NCI-H2196 (cell line): ENCODE data around the gene GTF2IRD1.
A peak's percentile ranks its signal among the peaks of the same experiment; 100 is the strongest.
"Not testable (repeated sequence)": the region's sequence is repeated elsewhere in the genome, so short reads cannot be mapped to it uniquely, and the experiment has no call there.

ENCODE experiments used
- DNase-seq: peaks from one replicate; lab custom pipeline; 2025; ENCODE audit not compliant: unreplicated experiment; lab: John Stamatoyannopoulos, UW

GTF2IRD1 gene

GRCh38 chr7:74430961-74431466 is 22.7 kb upstream of the GTF2IRD1 start:
- no peak for DNase-seq

- DNase-seq, result not testable (repeated sequence)
Measured at GRCh38 chr7:74437291-74437571, 16.5 kb upstream of the GTF2IRD1 start.

- no peak for DNase-seq
Measured at GRCh38 chr7:74438327-74438726, 15.4 kb upstream of the GTF2IRD1 start.

GRCh38 chr7:74439541-74439940 is 14.2 kb upstream of the GTF2IRD1 start:
- no peak for DNase-seq

- not testable (repeated sequence) for DNase-seq
Measured at GRCh38 chr7:74440143-74440542, 13.6 kb upstream of the GTF2IRD1 start.

- DNase-seq, result no peak
Measured at GRCh38 chr7:74441801-74442200, 11.9 kb upstream of the GTF2IRD1 start.

- DNase-seq, result no peak
Measured at GRCh38 chr7:74443543-74444247, 10.0 kb upstream of the GTF2IRD1 start.

- DNase-seq, result no peak
Measured at GRCh38 chr7:74449144-74449543, 4.6 kb upstream of the GTF2IRD1 start.

GRCh38 chr7:74449809-74450397 is 3.8 kb upstream of the GTF2IRD1 start:
- peak; percentile 76 for DNase-seq

- DNase-seq, result peak; percentile 25
Measured at GRCh38 chr7:74452748-74453321, 871 bp upstream of the GTF2IRD1 start.

GRCh38 chr7:74454021-74454924 is 567 bp downstream of the GTF2IRD1 start:
- no peak for DNase-seq

- DNase-seq, result no peak
Measured at GRCh38 chr7:74454925-74455288, 1.2 kb downstream of the GTF2IRD1 start.

GRCh38 chr7:74455291-74455804 is 1.6 kb downstream of the GTF2IRD1 start:
- no peak for DNase-seq

- DNase-seq, result no peak
Measured at GRCh38 chr7:74455928-74456327, 2.2 kb downstream of the GTF2IRD1 start.

- no peak for DNase-seq
Measured at GRCh38 chr7:74457007-74457406, 3.3 kb downstream of the GTF2IRD1 start.

GRCh38 chr7:74461970-74462706 is 8.4 kb downstream of the GTF2IRD1 start:
- no peak for DNase-seq

GRCh38 chr7:74462707-74463100 is 9.0 kb downstream of the GTF2IRD1 start:
- no peak for DNase-seq

GRCh38 chr7:74464931-74465886 is 11.5 kb downstream of the GTF2IRD1 start:
- no peak for DNase-seq

GRCh38 chr7:74466196-74466813 is 12.6 kb downstream of the GTF2IRD1 start:
- no peak for DNase-seq
